Globus pallidus (tissue), 1 donor: ENCODE results near the gene COX19.

Source experiments
- DNase-seq: peaks from one replicate; pipeline ENCODE4 v3.0.0-alpha.2; 2015; ENCODE audit warnings: low spot score

COX19 gene

GRCh38 chr7:991729-992656, 16.6 kb upstream of the COX19 start:
- no peak for DNase-seq

DNA sequence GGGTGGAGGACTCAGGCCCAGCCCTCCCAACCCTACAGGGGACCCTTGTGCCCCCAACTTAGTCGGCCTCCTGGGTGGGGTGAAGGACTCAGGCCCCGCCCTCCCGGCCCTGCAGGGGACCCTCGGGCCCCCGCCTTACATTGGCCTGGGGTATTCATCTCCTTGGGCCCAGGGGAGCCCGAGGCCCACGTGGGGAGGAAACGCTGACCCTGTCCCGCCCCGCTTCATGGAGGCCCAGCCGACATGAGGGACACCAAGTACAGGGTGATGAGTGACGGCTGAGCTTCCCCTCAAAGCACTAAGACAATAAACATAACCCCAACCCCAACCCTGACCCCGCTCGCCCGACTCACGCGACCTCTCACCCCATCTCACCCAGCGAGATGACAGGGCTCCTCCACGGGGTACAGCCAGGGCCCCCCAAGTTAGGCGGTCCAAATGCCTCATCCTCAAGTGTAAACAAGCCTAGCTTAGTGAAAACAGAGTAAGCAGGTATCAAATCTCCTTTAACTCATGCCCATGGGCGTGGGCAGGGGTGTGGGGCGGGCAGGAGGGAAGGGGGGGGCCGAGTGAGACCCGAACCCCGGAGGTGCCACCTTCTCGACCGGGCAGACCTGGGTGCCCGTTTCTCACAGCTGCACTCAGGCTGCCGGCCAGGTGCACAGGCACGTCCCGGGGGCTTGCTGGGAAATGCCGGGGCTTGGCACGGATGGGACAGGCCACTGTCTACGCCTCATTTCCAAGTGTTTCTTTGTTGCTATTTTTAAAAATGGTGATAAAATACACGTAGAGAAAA, 15.8 kb upstream of the COX19 start:
- DNase-seq = no peak

DNA sequence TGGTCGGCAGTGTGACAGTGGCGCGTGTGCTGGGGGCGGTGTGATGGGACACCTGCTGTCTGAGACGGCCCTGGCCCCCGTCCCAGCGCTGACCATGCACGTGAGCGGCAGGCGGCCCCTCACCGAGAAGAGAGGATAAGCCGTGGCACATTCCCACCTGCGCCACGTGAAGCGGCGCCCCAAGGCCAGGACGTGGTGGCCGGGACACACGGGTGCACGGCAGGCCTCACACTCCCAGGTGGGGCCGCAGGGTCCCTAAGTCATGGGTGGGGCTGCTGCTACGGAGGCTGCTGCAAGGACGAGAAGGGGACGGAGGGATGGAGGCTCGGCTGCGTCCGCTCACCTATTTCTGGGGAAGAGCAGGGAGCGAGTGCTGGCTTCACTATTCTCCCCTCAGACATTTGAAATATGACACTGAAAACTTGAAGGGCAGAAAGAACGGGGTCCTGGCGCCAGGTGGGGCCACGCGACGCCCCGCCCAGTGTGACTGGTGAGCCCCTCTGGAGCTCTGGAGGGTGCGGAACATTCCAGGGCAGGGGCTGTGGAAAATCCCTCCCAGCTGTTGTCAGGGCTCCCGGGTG, 15.1 kb upstream of the COX19 start:
- DNase-seq = no peak

DNA sequence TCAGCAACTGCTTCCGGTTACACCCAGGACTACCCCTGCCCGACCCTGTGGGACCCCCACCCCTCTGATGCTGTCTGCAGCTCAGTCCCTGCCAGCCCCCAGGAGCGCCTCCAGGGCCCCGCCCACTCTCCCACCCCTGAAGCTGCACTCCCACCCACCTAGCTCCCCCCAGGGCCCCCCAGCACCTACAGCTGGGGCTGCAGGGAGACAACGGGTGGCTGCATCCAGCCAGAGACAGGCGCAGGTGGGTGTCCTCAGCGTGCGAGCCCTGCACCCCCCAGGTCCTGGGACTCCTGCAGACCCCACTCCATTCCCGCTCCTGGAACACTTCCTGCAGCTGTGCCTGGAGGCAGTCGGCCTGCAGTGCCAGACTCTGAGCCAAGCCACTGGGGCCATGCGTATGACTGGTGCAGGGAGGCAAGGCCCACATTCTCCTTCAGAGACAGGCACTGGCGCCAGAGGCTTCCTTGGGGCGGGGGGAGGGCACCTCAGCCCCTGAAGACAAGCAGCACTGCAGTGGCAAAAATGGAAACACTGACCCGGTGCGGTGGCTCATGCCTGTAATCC, 13.7 kb upstream of the COX19 start:
- no peak for DNase-seq

GRCh38 chr7:988426-988911, 13.1 kb upstream of the COX19 start:
- DNase-seq = no peak

GRCh38 chr7:987909-988308, 12.6 kb upstream of the COX19 start:
- no peak for DNase-seq

GRCh38 chr7:986766-987751, 11.7 kb upstream of the COX19 start:
- DNase-seq = no peak

GRCh38 chr7:985915-986741, 10.8 kb upstream of the COX19 start:
- no peak for DNase-seq

DNA sequence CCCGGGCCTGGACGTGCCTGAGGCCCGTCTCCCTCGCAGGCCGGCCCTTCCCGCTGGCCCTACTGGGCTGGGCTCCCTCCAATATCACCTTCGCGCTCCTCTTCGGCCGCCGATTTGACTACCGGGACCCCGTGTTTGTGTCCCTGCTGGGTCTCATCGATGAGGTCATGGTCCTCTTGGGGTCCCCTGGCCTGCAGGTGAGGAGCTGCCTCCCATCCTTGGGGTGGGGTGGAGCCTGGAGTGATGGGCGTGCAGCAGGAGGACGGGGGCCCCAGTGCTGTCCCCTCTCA, 9.7 kb upstream of the COX19 start:
- no peak for DNase-seq

DNA sequence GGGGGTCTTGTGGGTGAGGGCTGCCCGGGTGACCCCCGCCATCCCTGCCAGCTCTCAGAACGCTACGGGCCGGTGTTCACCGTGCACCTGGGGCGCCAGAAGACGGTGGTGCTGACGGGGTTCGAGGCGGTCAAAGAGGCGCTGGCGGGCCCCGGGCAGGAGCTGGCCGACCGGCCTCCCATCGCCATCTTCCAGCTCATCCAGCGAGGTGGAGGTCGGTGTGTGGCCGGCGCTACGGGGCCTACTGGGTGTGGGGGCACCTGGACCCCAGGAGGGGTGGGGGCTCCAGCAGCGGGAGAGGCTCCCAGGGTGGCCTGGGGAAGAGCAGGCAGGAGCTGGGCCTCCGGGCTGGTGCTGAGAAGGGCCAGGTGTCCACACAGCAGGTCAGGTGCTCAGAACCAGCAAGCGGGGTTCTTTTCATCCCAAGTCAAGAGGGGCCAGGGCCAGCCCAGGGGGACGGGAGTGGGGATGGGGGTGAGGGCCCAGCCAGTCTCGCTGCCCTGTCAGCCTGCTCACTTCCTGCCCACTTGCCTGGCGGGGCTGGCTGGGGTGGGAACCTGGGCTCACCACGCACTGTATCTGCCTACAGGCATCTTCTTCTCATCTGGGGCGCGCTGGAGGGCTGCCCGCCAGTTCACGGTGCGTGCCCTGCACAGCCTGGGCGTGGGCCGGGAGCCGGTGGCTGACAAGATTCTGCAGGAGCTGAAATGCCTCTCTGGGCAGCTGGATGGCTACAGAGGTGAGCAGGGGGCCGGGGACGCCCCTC, 9.2 kb upstream of the COX19 start:
- DNase-seq = no peak

DNA sequence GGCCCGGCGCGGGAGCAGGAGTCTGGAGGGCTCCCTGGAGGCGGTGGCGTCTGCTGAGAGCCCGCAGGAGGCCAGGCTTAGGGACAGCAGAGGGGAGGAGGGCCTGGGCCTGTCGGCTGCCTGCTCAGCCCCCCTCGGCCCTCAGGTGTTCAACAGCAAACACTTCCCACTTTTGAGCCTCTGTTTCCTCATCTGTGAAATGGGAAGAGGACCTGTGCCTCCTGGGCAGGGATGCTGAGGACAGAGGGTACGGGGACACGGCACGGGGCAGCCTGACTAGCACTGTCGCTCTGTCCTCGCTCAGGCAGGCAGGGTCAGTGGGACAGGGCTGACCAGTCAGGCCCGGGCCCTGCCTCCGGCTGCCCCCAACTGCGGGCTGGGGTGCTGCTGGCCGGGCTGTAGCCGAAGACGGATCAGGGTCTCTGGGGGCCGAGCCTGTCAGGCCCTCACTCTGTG, 8.3 kb upstream of the COX19 start:
- DNase-seq = no peak

DNA sequence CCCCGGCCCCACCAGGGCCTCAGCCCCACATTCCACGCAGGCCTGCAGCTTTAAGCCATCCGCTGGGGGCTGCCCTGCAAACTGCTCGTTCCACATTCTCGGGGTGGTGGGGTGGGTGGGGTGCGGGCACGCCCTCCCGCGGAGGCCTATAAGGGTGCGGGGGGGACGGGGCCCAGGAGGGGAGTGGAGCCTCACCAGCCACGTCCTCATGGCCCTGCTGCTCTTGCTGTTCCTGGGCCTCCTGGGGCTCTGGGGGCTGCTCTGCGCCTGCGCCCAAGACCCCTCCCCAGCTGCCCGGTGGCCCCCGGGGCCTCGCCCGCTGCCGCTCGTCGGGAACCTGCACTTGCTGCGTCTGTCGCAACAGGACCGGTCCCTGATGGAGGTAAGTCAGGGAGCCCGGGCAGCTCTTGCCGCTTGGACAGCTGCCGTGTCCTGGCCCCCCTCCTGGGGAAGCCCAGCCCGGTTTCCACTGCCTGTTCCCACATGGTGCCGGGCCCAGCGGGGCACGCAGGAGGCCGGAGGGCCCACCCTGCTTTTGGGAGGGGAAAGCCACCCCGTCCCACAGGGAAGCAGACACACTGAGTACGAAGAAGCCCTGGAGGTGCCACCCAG, 7.8 kb upstream of the COX19 start, which contains the start of gene CYP2W1:
CYP2W1 (plus strand) TSS at position 178 of the 612 bp plus-strand sequence; CDS start at position 209, 31 bp downstream.
- DNase-seq = no peak

GRCh38 chr7:982511-983003, 7.2 kb upstream of the COX19 start:
- DNase-seq = no peak

GRCh38 chr7:981793-982510, 6.6 kb upstream of the COX19 start:
- no peak for DNase-seq

DNA sequence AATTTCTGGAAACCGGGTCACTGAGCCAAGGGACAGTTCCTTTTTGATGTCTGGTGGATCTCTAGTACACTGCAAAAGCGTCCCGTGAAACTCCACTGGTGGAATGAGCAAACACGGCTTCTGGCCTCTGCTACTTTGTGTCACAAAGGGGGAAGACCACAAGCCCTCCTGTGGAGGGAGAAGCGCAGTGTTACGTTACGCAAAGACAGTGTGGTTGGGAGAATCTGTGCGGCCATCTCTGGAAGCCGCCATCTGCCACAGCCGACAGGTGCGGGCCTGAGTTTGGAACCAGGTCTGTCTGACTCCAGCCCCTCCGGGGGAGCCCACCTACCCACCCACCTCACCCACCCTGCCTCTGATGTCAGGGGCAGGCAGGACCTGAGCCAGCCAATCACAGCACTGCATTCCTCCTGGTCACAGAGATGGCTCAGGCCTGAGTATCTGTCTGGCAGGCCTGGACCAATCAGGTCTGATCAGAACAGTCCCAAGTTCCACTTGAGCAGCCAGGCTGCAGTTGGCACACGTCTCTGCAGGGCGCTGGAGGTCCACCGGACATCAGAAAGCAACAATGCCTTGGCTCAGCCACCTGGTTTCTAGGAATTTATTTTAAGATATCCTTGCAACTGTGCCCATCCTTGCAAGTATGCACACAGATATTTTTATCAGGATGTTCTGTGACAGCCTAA, 4.7 kb upstream of the COX19 start:
- DNase-seq = no peak

DNA sequence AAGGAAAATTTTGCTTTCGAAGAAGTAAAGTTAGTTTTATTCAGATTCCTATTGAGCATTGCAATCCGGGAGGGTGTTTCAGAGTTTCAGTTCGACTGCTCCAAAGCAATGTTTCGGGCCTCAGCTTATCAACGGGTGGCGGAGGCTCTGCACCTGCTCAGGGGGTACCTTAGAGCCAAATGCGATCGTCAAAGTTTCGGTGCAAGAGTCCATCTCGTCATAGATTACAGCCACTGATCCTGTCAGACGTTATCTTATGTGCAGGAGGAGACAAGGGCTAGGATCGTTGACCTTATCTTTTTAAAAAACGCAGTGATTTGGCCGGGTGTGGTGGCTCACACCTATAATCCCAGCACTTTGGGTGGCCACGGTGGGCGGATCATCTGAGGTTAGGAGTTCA, 3.8 kb upstream of the COX19 start:
- no peak for DNase-seq

DNA sequence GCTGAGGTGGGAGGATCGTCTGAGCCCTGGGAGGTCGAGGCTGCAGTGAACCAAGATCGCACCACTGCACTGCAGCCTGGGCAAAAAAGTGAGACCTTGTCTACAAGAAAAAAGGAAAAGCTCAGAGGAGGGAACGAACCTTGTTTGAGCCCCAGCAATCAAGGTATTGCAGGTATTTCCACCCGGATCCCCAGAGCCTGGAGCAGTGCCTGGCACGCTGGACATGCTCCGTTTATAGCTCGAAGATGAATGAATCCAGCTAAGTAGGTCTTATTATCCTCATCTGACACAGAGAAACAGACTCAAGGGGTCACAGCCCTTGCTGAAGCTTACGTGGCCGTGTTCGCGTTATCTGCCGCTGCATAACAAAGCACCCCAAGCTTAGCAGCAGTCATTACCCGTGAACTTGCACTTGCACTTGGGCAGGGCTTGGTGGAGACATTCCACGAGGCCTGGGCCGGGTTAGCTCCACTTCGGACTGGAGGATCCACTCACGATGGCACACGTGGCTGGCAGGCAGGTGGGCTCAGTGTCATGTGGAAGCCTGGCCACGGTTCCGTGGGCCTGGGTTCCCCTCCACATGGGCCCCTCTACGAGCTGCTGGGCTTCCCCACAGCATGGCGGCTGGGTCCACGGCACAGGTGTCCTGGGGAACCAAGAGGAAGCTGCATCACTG, 3.2 kb upstream of the COX19 start:
- DNase-seq = no peak
